B cell (primary cell): Measurements from ENCODE around the gene RASSF3.

Source experiments
- EZH2 ChIP-seq: IDR thresholded peaks from 2 replicates; pipeline ENCODE4 v1.6.1; 2012; ENCODE audit warnings: borderline replicate concordance, low read depth, mild to moderate bottlenecking, moderate library complexity, low read length; ENCODE audit not compliant: insufficient read depth, poor library complexity, severe bottlenecking
- TF ChIP-seq, protein P1 (sequence below): fragments of 200-600 bp; IDR thresholded peaks from one replicate; pipeline ENCODE4 v1.8.0; 2022; ENCODE audit warnings: antibody characterized with exemption, mild to moderate bottlenecking

DNA sequence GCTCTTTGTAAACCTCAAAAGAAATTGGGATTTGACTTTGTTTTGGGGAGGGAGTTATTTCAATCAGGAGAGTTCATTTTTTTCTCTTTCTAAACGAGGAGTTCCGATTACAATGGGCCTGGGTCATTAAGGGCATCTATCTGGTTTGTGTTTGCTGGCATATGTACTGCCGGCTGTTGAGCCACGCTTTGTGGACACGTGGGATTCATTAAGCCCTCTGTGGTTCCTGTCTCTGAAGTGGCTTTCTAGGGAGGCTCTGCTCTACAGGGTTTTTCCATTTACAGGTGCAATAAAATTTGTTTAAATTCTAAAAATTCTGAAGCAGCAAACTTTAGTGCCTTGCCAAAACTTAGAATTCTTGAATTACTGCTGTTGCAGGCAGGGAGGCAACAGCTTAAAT, 91.0 kb downstream of the RASSF3 start:
- TF ChIP-seq, protein P1, sequence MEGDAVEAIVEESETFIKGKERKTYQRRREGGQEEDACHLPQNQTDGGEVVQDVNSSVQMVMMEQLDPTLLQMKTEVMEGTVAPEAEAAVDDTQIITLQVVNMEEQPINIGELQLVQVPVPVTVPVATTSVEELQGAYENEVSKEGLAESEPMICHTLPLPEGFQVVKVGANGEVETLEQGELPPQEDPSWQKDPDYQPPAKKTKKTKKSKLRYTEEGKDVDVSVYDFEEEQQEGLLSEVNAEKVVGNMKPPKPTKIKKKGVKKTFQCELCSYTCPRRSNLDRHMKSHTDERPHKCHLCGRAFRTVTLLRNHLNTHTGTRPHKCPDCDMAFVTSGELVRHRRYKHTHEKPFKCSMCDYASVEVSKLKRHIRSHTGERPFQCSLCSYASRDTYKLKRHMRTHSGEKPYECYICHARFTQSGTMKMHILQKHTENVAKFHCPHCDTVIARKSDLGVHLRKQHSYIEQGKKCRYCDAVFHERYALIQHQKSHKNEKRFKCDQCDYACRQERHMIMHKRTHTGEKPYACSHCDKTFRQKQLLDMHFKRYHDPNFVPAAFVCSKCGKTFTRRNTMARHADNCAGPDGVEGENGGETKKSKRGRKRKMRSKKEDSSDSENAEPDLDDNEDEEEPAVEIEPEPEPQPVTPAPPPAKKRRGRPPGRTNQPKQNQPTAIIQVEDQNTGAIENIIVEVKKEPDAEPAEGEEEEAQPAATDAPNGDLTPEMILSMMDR: no peak
- TF ChIP-seq EZH2: no peak
